GM04504 (cell line): ENCODE results near the gene CLDN6.

Experiments used
- DNase-seq: peaks from one replicate; pipeline ENCODE4 v3.0.0-alpha.2; 2012; ENCODE audit warnings: low read depth

CLDN6 gene

DNA sequence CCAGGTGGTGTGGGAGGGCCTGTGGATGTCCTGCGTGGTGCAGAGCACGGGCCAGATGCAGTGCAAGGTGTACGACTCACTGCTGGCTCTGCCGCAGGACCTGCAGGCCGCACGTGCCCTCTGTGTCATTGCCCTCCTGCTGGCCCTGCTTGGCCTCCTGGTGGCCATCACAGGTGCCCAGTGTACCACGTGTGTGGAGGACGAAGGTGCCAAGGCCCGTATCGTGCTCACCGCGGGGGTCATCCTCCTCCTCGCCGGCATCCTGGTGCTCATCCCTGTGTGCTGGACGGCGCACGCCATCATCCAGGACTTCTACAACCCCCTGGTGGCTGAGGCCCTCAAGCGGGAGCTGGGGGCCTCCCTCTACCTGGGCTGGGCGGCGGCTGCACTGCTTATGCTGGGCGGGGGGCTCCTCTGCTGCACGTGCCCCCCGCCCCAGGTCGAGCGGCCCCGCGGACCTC lies 4.5 kb downstream of the CLDN6 start:
- no peak for DNase-seq

DNA sequence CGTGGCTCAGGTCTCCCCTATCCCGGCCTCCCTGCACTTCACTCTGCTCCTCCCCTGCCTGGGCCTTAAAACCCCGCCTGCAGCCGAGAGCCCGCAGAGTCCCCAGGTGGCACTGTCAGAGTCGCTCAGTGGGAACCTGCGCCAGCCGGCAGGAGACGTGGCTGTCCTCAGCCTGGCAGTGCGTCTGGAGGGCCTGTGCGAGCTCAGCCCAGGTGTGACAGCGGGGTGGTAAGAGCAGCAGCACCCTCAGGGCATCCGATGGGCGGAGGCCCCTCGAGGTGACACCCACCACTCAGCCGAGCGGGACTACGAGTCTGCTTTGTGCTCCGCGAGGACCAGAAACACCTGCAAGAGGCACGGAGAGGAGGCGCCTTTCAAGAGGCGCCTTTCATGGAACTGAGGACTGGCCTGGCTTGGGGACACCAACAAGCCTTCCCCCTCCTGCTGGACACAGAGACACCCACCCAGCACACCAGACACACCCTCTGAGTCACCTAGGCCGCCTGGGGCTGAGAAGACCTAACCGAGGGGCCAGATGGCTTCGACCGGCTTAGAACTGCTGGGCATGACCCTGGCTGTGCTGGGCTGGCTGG lies 5.1 kb downstream of the CLDN6 start, which contains the start of gene CLDN9:
Gene CLDN9, plus strand, starts transcription at position 96 of the 593 bp plus-strand sequence. Its CDS starts 440 bp downstream, at position 536.
- DNase-seq = no peak

DNA sequence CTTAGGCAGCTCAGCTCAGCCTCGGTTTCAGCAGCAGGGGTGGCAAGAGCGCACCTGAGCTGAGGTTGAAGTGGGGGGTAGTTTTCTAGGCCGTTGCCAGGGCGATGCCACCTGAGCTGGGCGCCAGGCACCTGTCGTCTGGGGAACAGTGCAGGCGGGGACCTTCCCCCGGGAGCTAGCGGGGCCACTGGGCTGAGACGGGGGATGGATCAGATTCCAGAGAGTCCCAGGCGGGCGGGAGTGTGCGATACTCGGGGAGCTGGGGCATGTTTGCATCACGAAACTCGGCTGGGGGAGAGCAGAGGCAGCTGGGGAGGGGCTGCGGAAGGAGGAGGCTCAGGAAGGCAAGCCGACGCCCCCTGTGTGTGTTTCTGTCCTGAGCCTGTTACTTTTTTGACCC lies 5.7 kb downstream of the CLDN6 start:
- DNase-seq = no peak

GRCh38 chr16:3010510-3010909 lies 7.5 kb downstream of the CLDN6 start:
- DNase-seq = no peak

DNA sequence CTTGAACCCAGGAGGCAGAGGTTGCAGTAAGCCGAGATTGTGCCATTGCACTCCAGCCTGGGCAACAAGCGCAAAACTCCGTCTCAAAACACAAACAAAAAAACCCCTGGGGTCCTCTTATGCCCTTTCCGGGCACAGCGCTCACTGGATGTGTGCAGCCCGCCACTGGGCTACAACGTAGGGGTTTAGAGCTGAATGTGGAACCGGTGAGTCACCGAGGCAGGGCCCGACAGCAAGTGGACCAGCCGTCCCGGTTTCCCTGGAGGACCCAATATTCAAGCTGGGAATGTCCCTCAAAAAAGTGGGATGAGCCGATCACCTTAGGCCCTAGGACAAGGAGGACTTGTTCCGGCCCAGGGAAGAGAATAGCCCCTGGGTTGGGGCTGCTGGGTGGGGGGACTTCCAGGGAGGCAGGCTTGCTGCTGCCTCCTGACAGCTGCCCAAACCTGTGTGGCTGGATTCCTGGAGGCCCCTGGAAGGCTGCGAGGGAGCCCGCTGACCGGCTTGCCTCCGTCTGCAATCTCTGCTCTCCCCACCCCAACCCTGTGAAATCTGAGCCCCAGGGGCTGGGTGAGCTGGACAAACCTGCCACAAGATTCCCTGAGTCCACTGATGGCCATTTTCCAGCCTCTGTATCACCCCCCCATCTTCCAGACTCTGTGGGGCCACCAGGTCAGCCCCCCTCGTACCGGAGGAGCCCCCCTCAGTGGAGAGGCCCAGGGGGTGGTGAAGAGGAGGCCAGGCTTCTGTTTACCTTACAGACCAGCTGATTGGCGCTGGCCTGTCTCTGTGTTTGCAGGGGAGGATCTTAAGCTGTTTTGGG lies 8.2 kb downstream of the CLDN6 start:
- DNase-seq = no peak

- DNase-seq = no peak
Observed at GRCh38 chr16:3008690-3009037, 9.3 kb downstream of the CLDN6 start.

- DNase-seq = no peak
Observed at GRCh38 chr16:3007957-3008689, 9.9 kb downstream of the CLDN6 start.

GRCh38 chr16:3007059-3007956 lies 10.7 kb downstream of the CLDN6 start:
- DNase-seq = no peak

- DNase-seq = no peak
Observed at GRCh38 chr16:3004781-3005284, 13.2 kb downstream of the CLDN6 start.

DNA sequence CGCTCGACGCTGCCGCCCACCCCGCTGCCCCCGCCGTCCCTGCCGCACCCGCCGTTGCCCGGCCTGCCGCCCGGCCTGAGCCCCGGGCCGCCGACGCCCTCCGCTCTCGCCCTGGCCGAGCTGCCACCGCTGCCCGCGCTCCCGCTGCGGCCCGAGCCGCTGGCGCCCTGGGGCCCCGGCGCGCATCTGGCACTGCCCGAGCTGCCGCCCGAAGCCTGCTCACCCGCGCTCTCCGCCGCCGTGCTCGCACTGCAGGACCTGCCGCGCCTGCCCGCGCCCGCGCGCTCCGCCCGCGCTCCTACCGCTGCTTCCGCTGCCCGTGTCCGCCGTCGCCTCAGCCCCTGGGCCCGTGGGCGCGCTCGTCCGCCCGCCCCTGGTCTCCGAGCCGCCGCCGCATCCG lies 13.7 kb downstream of the CLDN6 start:
- DNase-seq = no peak

DNA sequence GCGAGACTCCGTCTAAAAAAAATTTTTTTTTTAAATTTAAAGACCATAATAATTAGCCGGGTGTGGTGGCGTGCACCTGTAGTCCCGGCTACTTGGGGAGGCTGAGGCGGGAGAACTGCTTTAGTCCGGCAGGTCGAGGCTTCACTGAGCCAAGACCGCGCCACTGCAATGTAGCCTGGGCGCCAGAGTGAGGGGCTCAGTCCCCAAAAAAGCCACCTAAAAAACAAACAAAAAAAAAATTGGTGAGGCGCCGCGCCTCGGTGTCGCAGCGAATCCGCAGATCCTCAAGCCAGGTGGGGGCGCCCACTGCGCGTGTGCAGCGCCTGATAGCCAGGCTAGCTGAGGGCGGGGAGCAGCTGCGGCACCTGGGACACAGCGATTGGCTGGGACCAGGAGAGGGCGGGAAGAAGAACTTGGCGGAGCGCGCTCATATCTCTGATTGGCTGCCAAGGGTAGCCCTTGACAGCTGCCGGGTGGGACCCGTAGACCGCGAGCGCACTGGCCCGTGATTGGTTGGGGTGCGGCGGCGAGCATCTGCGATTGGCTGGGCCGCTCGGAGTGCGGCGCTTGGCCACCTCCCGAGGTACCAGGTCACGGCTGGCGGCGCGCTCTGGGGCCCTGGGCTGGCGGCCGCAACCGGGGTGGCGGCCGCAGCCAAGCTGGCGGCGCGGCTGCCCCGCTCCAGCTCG lies 14.3 kb downstream of the CLDN6 start:
- peak; percentile 97 for DNase-seq

- no peak for DNase-seq
Observed at GRCh38 chr16:3001316-3001715, 16.7 kb downstream of the CLDN6 start.

- no peak for DNase-seq
Observed at GRCh38 chr16:3000540-3000939, 17.4 kb downstream of the CLDN6 start.

GRCh38 chr16:2999929-3000328 lies 18.1 kb downstream of the CLDN6 start:
- no peak for DNase-seq

DNA sequence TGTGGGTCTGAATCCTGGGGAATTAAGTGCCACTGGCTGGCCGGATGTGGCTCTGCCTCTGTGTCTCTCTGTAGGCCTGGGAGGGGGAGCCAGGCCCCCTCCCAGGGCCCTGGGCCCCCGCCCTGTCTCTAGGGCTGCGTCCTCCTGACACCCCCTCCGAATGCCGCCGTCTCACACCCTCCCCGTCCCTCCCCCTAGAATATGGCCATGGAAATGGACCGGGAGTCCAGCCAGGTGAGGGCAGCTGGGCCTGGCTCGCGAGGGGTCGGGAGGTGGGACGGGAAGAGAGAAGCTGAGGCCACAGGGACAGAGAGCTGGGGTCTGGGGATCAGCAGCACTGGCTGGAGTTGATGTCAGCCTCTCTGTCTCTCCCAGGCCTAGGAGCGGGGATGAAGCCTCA lies 21.7 kb downstream of the CLDN6 start:
- no peak for DNase-seq

GRCh38 chr16:2992383-2993081 lies 25.5 kb downstream of the CLDN6 start:
- no peak for DNase-seq

GRCh38 chr16:2991566-2992261 lies 26.3 kb downstream of the CLDN6 start:
- DNase-seq = no peak

DNA sequence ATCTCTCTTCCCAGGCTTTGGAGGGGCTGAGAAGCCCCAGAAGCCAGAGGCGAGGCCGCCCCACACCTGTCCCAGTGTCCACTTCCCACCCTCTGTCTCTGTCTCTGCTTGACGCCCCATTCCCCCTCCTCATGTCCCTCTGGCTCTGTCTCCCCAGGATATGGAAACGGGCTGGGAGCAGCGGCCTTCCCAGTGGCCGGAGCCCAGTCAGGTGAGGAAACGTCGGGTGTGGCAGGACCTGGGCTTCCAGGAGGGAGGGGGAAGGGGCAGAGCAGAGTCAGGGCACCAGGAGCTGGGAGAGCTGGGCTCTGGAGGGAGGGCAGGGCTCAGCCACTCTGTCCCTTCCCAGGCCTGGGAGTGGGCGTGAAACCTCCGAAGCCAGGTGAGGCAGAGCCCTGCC lies 27.1 kb downstream of the CLDN6 start:
- no peak for DNase-seq

DNA sequence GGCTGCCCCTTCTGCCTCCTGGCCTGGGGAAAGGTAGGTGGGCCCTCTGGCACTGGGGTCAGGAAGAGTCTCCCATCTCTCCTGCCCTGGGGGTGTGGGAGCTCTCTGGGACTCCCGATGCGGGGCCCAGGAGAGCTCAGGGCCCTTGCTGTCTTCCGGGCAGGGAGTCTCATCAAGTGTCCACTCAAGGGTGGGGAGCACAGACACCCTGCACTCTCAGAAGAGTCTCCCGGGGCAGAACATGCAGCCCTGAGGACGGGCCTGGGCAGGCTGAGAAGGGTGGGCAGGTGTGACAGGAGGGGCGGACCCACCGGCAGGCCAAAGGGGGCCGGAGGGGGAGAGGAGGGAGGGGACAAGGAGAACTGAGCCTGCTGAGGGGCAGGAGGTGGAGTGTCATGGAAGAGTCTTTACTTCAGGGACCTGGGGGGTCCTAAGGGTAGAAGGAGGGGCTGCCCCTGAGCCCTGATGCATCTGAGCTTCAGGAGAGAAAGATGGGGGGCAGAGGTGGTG lies 29.3 kb downstream of the CLDN6 start:
- DNase-seq = no peak

DNA sequence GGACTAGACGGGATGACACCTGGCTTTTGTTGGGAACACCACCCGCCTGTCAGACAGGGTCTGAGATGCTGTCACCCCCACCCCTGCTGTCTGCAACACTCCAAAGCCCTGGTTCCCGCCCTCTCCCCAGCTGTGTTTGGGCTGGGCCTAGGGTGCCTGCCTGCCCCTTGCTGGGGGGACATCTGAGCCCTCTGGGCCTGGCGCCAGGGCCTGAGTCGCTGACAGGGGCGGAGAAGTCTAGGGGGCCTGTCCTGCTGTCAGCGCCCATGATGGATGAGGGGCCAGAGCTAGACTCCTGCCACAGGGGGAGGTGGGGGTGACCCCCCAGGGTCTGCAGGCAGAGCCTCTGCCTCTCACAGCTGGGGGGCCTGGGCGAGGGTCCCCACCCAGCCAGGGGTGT lies 30.1 kb downstream of the CLDN6 start:
- DNase-seq = no peak
